ENCODE measurements around the gene MAP1LC3B. TPM values are rescaled to one million over a fixed set of nuclear protein-coding genes. Genes with fewer than 3 reads are reported as not detected.
"Not testable (repeated sequence)": the region's sequence is repeated elsewhere in the genome, so short reads cannot be mapped to it uniquely, and the experiment has no call there.

The MAP1LC3B gene
- total RNA-seq, 1 donor from 2014 or later = 118 TPM

- intact Hi-C loops (cut with DNase I) = no loop called here
- peak; percentile 15 for DNase-seq
- no peak for ATAC-seq (ENCODE audit: poor library complexity)
Measured at GRCh38 chr16:87374313-87374712, 17.8 kb upstream of the MAP1LC3B start.

- DNase-seq (no peak), ATAC-seq (ENCODE audit: poor library complexity) (peak; percentile 69)
- intact Hi-C loops (cut with DNase I) = no loop called here
Measured at GRCh38 chr16:87375426-87376135, 16.6 kb upstream of the MAP1LC3B start.

- intact Hi-C loops (cut with DNase I) = no loop called here
- ATAC-seq (ENCODE audit: poor library complexity) = no peak
- no peak for DNase-seq
Measured at GRCh38 chr16:87376660-87377059, 15.5 kb upstream of the MAP1LC3B start.

- DNase-seq; ATAC-seq (ENCODE audit: poor library complexity); intact Hi-C loops (cut with DNase I): not testable (repeated sequence)
Measured at GRCh38 chr16:87379312-87379752, 12.8 kb upstream of the MAP1LC3B start.

GRCh38 chr16:87380403-87380802 is 11.7 kb upstream of the MAP1LC3B start:
- no peak for DNase-seq
- ATAC-seq (ENCODE audit: poor library complexity) = no peak
- intact Hi-C loops (cut with DNase I) = loop anchor here (5.0 kb wide), 1 partner anchor 53 kb away; no protein-coding TSS in a partner anchor

- intact Hi-C loops (cut with DNase I) = loop anchor here (5.0 kb wide), 1 partner anchor 54 kb away; no protein-coding TSS in a partner anchor
- ATAC-seq (ENCODE audit: poor library complexity) = no peak
- DNase-seq = no peak
Measured at GRCh38 chr16:87380881-87381280, 11.3 kb upstream of the MAP1LC3B start.

GRCh38 chr16:87382023-87382785 is 9.9 kb upstream of the MAP1LC3B start:
- DNase-seq (no peak), ATAC-seq (ENCODE audit: poor library complexity) (no peak)
- intact Hi-C loops (cut with DNase I) = loop anchor here (5.0 kb wide), 1 partner anchor 55 kb away; no protein-coding TSS in a partner anchor

- DNase-seq (peak; percentile 92), ATAC-seq (ENCODE audit: poor library complexity) (peak; percentile 89)
- intact Hi-C loops (cut with DNase I) = loop anchor here (5.0 kb wide), 1 partner anchor 56 kb away; no protein-coding TSS in a partner anchor
Measured at GRCh38 chr16:87383505-87384161, 8.5 kb upstream of the MAP1LC3B start, which contains the start of gene FBXO31. TSS of gene FBXO31 (minus strand) at chr16:87383776. CDS start at chr16:87383744, 32 bp downstream.

GRCh38 chr16:87384162-87384874 is 7.8 kb upstream of the MAP1LC3B start:
- intact Hi-C loops (cut with DNase I) = loop anchor here (5.0 kb wide), 1 partner anchor 57 kb away; no protein-coding TSS in a partner anchor
- ATAC-seq (ENCODE audit: poor library complexity) (peak; percentile 47), DNase-seq (peak; percentile 80)

- ATAC-seq (ENCODE audit: poor library complexity); DNase-seq: not testable (repeated sequence)
- intact Hi-C loops (cut with DNase I) = loop anchor here (5.0 kb wide), 1 partner anchor 58 kb away; no protein-coding TSS in a partner anchor
Measured at GRCh38 chr16:87384875-87385167, 7.3 kb upstream of the MAP1LC3B start.

GRCh38 chr16:87387942-87388817 is 4.0 kb upstream of the MAP1LC3B start:
- intact Hi-C loops (cut with DNase I) = no loop called here
- ATAC-seq (ENCODE audit: poor library complexity) (peak; percentile 67), DNase-seq (peak; percentile 92)

GRCh38 chr16:87388818-87389134 is 3.4 kb upstream of the MAP1LC3B start:
- DNase-seq (no peak), ATAC-seq (ENCODE audit: poor library complexity) (no peak)
- intact Hi-C loops (cut with DNase I) = no loop called here

- DNase-seq = no peak
- ATAC-seq (ENCODE audit: poor library complexity) = no peak
- intact Hi-C loops (cut with DNase I) = no loop called here
Measured at GRCh38 chr16:87389245-87389644, 2.9 kb upstream of the MAP1LC3B start.

GRCh38 chr16:87389914-87390313 is 2.2 kb upstream of the MAP1LC3B start:
- not testable (repeated sequence) for ATAC-seq (ENCODE audit: poor library complexity); DNase-seq
- intact Hi-C loops (cut with DNase I) = loop anchor here (5.0 kb wide), 1 partner anchor 73 kb away; the partner anchor contains the start of gene C16orf95

GRCh38 chr16:87390641-87391323 is 1.4 kb upstream of the MAP1LC3B start:
- intact Hi-C loops (cut with DNase I) = loop anchor here (5.0 kb wide), 1 partner anchor 73 kb away; the partner anchor contains the start of gene C16orf95
- ATAC-seq (ENCODE audit: poor library complexity) (no peak), DNase-seq (no peak)

- DNase-seq (peak; percentile 86), ATAC-seq (ENCODE audit: poor library complexity) (peak; percentile 45)
- intact Hi-C loops (cut with DNase I) = loop anchor here (5.0 kb wide), 1 partner anchor 74 kb away; the partner anchor contains the start of gene C16orf95
Measured at GRCh38 chr16:87391324-87391949, 699 bp upstream of the MAP1LC3B start.
